Measurements from ENCODE around the gene CXCL13.
"Not testable (repeated sequence)": the region's sequence is repeated elsewhere in the genome, so short reads cannot be mapped to it uniquely, and the experiment has no call there.

CXCL13 gene, protein sequence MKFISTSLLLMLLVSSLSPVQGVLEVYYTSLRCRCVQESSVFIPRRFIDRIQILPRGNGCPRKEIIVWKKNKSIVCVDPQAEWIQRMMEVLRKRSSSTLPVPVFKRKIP

DNA sequence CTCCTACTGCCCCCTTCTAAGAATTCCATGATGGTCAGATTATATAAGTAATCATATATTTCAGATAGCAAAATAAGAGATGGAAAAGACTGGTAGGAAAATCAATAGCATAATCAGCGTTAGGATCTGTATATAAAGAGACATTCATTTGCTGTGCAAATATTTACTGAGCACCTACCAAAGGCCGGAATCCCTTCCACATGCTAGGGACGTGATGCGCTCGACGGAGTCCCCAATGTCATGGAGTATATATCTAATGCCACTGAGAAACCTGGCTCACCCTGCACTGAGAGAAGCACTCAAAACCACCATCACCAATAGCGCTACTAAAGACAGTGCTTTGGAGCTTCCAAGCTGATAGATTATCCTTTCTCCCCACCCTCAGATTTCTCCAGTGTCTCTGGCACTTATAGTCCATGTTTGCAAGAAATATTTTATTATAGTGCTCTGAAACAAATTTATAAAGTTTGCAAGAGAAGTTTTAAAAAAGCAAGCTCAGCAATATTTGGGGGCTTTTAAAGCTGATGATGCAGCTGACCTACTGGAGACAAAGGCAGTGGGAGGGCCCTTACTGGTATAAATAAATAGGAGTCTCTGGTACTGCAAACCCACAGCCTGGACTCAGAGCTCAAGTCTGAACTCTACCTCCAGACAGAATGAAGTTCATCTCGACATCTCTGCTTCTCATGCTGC is at the start of gene CXCL13:
Gene CXCL13, plus strand, starts transcription at position 611 of the 693 bp plus-strand sequence. Its CDS starts 46 bp downstream, at position 657.
- no peak for ATAC-seq

DNA sequence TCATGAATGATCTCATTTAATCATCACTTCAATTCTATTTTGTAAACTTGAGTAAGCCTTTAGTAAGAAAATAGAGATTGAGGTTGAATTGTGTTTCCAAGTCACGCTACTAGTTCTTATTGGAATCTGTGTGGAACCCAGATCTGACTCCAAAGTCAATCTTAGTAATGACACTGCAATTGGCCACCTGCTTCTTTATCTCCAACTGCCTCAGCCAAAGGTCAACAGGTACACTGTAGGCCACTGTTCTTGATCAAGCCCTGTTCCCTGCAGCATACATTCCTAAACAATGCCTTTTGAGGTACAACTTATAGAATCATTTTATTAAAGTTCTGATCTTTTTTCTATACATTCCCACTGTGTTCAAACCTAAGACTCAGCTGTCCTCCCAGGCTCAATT is 45.5 kb upstream of the CXCL13 start:
- no peak for ATAC-seq

DNA sequence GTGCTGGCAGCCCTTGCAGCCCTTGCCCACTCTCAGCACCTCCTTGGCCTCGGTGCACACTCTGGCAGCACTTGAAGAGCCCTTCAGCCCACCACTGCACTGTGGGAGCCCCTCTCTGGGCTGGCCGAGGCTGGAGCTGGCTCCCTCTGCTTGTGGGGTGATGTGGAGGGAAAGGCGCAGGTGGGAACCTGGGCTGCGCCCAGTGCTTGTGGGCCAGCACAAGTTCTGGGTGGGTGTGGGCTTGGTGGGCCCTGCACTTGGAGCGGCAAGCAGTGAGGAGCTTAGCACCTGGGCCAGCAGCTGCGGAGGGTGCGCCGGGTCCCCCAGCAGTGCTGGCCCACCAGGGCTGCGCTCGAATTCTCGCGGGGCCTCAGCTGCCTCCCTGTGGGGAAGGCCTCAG is 43.9 kb upstream of the CXCL13 start:
- not testable (repeated sequence) for ATAC-seq

DNA sequence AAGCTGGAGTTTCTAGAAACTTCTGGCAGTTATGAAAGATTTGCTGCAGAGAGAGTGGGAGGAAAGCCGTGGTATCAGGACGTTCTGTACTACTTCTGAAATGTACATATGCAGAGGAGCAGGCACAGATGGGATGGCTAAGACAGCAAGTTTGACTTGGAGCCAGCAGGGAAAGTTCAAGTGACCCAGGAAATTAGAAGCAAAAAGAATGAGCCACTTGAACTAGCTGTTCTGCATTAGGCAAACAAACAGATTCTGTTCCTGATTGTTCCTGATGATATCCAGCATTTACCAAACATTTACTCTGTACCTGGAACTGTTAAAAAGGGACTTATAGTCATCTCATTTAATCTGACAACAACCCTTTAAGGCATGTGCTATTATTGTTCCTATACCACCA is 41.4 kb upstream of the CXCL13 start:
- no peak for ATAC-seq

DNA sequence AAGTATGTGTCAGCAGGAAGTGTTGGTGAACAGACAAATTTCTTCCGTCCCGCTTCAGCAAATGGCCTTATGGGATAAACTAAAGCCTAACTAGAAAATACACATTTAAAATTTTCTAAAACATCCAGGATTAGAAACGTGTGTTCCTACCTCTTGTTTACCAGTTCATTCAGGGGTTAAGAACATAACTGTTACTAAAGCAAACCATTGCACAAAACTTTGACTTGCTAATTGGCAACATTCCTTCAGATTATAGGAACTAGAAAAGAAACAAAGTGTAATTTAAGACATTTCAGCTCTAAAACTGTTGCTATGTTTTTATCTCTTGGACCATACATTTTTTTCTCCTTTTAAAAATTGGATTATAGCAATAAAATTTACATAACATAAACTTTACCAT is 39.5 kb upstream of the CXCL13 start:
- no peak for ATAC-seq

DNA sequence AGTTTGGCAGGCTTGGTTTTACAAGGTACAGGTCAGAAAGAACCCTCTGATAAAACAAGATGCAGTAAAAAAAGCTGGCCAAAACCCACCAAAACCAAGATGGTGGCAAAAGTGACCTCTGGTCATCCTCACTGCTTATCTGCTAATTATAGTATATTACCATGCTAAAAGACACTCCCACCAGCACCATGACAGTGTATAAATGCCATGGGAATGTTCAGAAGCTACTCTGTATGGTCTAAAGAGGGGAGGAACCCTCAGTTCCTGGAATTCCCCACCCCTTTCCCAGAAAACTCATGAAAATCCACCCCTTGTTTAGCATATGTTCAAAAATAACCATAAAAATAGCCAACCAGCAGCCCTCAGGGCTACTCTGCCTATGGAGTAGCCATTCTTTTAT is 38.1 kb upstream of the CXCL13 start:
- no peak for ATAC-seq

DNA sequence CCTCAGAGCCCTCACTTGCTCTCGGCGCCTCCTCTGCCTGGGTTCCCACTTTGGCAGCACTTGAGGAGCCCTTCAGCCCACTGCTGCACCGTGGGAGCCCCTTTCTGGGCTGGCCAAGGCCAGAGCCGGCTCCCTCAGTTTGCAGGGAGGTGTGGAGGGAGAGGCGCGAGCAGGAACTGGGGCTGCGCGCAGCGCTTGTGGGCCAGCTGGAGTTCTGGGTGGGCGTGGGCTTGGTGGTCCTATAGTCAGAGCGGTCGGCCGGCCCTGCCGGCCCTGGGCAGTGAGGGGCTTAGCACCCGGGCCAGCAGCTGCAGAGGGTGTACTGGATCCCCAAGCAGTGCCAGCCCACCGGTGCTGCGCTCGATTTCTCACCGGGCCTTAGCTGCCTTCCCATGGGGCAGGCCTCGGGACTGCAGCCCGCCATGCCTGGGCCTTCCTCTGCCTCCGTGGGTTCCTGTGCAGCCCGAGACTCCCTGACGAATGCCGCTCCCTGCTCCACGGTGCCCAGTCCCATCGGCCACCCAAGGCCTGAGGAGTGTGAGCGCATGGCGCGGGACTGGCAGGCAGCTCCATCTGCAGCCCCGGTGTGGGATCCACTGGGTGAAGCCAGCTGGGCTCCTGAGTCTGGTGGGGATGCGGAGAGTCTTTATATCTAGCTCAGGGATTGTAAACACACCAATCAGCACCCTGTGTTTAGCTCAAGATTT is 35.0 kb upstream of the CXCL13 start:
- not testable (repeated sequence) for ATAC-seq

DNA sequence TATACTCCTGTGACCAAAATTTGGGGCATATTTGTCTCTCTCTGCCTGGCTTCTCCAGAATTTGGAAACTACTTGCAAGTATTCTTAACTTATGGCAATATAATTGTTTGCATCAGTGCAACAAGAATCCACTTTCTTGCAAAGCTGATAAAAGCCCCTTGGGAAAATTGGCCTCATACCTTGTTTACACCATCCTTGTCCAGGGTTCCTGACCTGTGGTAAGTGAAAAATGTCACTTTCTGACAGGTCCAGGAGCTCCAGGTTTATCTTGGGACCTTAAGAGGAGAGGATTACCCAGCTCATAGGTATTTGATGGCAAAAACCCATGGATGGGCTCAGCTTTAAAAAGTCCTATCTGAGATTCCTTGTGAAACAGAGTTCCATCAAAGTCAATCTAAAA is 29.3 kb upstream of the CXCL13 start:
- ATAC-seq, result no peak

DNA sequence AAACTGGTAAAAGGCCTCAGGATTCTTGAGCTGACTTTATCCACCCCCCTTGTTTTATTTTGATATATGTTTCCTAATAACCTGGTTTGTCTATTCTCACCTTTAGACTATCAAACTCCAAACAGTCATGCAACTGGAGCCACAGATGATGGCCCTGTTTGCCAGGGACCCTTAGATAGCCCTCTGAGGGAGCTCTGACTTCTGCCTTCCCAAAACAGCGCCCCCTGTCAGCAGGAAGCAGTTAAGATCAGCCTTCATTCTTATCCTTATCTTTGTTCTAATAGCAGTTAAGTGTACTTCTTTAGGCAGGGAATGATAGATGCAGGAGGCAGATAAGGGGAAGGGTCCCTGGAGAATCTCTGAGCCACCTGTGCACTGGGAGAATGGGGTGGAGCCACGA is 27.5 kb upstream of the CXCL13 start:
- no peak for ATAC-seq

DNA sequence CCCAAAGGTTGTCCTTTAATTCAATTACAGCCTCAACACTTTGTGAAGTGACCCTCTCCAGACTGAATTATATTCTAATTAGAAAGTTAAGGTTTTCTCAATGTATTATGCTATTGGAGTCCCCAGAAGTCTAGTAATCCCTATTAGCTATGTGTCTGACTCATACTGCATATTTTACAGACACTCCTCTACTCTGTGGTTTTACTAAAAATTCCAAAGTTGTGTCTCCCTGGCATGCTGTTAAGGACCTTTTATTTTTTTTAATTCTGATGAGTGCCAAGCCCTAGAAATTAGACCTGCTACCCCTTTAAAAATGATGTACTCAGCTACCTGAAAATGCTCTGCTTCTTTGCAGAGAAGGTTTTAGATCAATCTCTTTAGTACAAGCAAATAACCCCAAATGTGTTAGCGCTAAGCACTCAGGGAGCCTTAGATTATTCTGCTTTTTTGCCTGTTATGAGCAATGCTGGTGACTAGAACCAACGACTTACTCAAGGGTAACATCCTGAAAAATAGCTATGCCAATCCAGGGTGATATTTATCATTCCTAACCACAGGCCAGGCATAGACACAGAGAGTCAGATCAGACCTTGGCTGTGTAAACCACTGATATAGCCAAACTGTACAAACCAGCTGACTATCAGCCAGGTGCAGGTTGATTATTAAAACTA is 26.1 kb upstream of the CXCL13 start:
- peak in 1 of 2 donors; percentile 38 for ATAC-seq

DNA sequence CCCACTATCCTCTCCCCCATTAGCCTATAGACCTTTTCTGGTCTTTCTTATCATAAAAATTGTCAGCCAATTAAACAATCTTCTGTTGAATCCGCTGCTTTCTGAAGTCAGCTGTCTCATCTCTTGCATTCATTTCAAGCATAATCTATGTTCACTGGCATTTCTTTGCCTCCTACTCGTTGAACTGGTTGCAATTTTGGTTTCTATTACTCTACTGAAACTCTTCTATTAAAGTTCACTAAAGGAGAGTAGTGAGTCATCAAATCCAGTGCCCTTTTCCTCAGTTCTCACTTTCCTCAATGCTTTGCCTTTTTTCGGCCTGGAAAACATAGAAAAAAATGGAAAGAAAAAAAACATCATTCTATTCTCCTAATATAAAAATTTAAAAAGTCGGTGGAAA is 23.9 kb upstream of the CXCL13 start:
- ATAC-seq, result peak in 1 of 2 donors; percentile 65

DNA sequence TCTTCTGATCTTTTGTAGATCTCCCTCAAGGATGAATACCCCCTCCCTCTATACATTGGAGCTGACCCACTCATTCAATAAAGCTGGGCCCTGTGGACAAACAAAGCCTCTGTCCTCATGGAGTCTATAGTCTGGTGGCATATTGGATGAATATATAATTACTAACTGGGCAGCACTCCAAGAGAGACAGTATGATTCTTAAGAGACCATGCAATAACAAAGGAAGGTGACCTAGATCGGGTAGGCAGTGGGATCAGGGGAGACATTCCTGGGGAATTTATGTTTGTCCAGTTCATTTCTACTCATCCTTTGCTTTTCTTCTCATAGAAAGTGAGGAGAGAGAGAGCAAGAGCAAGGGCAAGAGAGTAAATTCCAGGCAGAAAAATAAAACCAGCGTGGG is 23.5 kb upstream of the CXCL13 start:
- ATAC-seq, result no peak

DNA sequence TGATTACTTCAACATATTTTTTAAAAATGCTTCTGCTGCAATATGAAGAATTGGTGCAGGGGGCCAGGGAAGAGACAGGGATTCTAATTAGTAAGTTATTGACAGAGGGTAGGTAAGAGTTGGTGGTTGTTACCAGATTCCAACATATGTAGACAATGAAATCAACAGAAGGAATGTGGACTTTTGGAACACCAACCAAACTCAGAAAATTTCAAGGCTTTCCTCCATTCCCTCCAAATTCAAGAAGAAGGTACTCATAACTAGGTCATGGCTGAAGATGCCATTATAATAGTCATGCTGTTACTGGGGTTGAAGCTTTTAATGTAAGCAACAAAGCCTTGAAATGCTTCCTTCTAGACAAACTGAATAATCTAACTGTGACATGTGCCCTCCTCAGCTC is 22.9 kb upstream of the CXCL13 start:
- ATAC-seq, result no peak

DNA sequence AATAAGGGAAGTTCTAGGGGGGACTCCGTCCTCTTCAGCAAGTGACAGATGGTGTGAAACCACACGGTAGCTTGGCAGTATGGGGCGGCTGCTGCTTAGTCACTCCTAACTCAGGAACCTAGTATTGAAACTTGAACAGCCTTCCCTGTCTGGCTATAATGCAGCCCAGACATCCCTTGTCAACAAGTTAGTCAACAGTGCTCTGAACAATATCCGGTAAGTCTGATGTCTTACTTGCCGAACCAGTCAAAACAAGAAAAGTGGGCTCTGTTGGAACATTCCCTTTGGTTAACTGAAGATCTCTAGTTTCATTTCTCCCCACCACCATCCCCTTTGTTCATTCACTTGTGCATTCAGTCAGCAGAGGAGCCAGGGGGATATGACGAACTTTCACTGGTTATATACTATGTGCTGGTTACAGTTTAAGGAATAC is 18.7 kb upstream of the CXCL13 start:
- ATAC-seq, result peak; percentile 92 to 96

DNA sequence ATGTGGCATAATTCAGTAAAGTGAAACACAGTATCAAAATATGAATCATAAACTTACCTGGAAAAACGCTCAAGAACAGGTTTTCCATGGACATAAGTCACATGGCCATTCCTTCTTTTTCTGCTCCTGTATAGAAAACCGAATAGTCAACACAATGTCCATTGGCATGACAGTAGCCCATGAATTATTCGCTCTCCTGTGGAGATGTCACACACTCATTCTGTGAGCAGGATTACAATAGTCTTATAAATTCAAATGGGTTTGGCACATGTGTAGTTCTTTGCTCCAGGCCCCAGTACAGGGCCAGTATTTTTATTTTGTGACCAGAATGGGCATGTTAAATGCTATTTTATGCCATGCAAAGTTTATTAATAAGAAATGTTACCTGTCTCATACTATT is 15.1 kb upstream of the CXCL13 start:
- no peak for ATAC-seq

DNA sequence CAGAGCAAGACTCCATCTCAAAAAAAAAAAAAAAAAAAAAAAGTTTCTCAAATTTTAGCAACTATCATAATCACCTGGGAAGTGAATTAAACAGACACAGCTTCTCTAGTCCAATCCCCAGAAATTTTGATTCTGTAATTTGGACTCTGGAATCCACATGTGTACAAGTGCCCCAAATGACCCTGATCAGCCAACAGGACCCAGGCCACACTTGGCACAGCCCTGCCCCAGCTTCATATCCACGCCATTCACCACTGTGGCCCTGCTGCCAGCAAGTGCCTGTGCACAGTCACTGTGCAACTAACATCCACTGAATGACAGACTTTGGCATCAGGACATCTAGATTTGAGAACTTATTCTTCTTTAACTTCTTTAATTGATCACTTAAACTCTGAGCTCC is 14.1 kb upstream of the CXCL13 start:
- no peak for ATAC-seq

DNA sequence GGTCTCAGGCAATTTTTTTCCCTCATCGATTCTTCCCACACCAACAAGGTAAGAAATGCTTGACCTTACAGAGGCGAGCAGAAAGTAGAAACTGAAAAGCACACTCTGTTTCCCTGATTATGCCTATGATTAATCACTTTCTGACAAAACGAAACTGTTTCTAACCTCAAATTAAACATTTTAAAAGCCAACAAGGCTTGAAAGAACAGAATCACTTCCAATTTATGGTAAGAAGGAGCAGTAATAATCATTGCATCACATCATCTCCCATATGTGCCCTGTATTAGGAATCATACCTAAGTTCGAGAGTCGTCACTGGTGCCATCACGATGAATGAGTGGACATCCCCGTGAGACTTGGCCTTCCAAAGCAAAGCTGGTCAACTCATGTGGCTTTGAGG is 12.5 kb upstream of the CXCL13 start:
- peak; percentile 25 to 41 for ATAC-seq

DNA sequence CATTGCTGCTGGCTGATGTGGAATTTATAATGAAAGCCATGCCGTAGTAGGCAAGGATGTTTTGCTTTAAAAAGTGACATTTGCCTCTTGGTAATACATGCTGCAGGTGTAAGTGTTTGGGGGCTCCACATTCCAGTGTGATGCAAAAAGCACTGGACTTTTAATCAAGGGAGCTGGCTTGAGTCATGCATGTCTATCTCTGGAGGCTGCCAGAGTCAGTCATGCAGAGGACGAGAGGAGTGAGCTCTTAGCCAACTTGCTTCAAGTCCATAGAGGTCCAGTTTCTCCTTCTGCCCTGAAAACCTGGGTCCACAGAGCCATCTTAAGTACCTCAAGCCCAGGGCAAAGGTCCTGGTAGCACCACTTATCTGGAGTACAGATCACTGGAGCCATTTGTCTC is 11.6 kb upstream of the CXCL13 start:
- ATAC-seq, result no peak

DNA sequence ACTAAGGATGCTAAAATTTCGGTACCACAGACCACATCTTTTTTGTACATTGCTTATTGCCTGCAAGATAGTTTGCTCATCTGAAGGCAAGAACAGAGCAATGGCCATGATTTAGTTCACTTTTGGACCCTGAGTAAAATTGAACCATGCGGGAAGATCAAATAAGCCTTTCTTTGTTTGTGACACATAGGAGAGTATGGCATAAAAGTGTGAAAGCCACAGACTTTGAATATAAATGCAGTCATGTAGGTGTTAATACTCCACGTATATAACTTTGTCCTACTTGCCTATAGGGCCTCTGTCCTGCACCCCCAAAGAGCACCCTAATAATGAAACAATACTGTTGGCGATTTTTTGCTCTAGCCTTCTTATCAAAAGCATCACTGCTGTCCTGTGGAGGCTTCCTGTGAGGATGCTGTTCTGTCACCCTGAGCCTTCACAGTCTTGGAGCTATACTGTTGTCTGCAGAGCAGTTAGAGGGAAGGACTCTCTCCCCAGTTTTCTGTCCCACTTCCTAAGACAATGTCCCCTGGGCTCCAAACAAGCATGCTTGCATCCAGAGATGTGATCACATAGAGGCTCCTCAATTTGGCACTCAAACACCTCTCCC is 10.2 kb upstream of the CXCL13 start:
- peak in 1 of 2 donors; percentile 45 for ATAC-seq

DNA sequence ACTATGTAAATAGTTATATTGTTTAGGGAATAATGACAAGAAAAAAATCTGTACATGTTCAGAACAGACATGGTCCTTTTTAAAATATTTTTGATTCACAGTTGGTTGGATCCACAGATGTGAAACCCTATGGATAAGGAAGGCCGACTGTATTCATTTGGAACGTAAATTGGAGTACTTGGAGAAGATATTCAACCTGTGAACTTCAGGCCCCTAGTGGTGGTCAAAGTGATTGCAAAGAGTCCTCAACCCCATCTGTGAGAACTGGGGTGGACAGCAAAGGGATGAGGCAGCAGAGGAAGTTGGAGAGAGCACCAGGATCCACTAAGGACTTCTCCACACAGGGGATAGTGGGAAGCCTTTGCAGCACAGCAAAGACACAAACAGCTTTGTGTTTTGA is 6.2 kb upstream of the CXCL13 start:
- no peak for ATAC-seq

DNA sequence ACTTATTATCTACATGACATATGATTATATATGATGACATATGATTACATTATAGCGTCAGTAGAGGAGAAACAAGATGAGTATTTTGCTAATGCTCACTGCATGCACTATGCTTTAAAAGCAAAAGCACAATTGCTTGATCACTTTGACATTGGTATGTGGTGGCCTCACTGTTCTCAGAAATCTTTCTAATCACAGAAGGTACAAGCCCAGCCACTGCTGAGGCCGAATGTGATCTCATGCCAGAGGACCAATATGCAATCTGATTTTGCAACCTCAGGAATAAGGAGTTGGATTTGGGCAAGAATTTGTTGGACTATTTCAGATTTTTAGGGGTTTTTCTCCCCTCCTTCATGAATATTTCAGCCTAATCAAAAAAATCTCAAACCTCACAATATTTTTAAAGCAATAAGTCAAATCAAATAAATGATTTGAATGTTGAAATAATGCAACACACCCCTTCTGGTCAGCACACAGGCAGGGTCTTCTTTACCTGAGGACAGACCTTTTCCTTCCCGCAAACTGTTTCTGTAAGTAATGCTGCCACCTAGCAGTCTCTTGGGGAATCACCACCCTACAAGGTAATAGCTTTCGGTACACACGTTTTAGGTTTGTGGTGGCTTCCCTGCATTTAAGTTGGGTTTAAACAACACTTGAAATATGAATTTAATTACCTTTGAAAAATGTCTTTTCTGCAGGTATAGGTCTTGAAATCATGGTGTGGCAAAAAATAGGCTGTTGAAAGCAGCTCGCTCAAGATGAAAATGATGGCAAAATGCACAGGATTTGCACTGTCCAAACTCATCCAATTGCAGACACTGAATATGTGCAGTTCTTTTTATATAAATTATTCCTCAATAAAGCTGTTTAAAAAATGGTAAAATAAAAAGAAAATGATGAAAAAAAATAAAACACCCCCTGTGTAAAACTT is 4.8 kb upstream of the CXCL13 start:
- no peak for ATAC-seq

DNA sequence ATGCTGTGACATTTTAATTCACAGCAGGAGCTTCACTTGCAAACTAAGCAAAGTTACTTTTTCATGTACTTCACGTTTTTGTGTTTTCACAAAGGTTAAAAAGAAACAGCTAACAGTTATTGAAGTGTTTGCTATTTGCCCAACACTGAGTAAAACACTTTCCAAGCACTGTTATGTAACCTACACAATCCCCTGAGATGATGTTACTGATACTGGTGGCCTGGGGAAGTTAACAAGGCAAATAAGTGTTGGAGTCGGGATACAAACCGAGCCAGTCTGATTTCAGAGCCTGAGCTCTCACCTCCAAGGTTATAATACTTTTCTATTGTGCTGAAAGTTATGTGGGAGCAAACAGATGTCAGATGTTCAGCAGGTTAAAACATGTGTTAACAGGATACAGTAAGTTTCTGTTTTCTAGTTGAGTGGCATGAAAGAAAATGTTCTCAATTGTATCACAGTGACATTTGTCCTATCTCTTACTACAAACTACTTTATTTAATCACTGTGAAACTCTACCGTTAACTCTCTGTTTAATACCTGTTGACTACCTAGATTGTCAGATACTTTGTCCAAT is 3.9 kb upstream of the CXCL13 start:
- ATAC-seq, result no peak
